HG03097 (cell line): Measurements from ENCODE around the gene ANKRA2.
"Not testable (repeated sequence)": the region's sequence is repeated elsewhere in the genome, so short reads cannot be mapped to it uniquely, and the experiment has no call there.

Experiments used
- ATAC-seq: cut with Tn5 transposase; IDR thresholded peaks from one replicate; pipeline ENCODE4 v1.9.1; 2021; ENCODE audit not compliant: unreplicated experiment, low FRiP score

ANKRA2 gene

GRCh38 chr5:73552642-73553041, 12.8 kb downstream of the ANKRA2 start:
- no peak for ATAC-seq

GRCh38 chr5:73550016-73550415, 15.4 kb downstream of the ANKRA2 start:
- ATAC-seq, result no peak

DNA sequence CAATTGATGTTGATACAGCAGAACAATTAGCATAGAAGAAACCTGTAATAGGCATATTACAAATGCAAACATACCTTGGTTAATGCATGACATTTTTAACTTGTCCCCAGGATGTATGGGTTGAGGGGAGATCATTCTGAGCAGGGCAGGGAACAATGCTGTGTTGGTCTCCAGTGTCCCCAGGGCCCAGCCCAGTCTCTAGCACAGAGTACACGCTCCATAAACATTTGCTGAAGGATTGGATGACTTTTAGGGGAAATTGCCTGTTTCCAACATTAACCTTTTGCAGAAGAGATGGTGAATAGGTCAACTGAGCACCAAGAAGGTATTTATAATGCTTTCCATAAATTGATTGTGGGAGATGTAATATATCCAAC, 20.0 kb downstream of the ANKRA2 start:
- no peak for ATAC-seq

DNA sequence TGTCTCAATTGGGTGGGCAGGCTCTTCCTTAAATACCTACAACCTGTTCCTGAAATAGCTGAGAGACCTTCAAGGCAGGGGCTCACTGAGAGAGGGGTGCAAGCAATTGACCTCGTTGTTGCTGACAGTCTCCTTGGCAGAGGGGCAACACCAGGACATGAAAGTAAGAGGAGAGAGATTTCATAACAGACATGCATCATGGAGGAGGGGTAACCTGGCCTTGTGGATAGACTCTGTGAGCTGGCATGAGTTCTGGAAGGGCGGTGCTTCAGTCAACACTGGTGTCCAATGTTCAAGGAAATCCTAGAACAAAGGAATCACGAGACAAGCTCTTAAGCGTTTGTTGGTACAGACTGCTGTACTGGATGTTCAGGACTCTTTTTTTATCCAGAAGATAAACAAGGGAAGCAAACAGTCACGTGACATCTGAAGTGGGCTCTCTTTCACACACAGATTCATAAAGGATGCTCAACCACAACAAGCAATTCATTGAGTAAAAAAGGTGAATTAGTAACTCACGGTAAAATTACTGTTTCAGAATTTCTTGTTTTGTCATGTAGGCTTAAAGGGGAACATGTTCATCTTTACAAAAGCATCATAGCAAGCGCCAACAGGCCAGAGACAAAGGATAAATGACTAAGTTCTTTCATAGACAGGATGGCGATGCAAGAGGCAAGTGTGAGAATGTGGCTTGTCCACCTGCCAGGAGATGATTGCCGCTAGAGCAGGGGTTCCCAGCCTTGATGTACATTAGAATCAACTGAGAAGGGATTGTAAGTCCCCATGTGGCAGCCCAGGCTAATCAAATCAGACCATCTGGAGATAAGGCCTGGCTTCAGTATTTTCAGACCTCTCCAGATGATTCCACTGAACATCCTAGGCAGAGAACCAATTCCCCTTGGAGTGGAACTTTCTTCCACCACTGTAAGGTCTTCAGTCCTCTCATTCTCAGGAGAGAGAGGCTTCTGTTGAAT, 20.7 kb downstream of the ANKRA2 start:
- no peak for ATAC-seq

- ATAC-seq, result no peak
These were observed 23.4 kb downstream of the ANKRA2 start for GRCh38 chr5:73542020-73542419.

GRCh38 chr5:73540192-73540591, 25.2 kb downstream of the ANKRA2 start:
- no peak for ATAC-seq

- no peak for ATAC-seq
These were observed 25.7 kb downstream of the ANKRA2 start for GRCh38 chr5:73539730-73540129.

DNA sequence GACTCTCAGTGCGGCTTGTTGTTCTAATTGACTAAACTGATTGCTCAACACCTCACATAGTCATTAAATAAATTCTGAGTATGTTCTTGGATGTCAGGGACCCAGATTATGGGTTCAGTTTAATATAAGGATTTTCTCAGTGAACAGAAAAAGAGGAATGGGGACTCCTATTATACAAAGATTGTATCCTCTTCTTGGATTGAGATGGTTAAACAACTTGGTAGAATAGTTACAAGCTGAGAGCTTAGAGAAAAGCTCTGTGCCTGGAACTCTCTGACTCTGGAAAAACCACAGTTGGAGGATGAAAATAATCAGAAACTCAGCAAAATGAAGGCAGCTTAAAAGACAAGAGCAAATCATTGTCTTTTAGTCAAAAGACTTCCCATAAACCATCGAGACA, 30.5 kb downstream of the ANKRA2 start:
- ATAC-seq, result no peak

DNA sequence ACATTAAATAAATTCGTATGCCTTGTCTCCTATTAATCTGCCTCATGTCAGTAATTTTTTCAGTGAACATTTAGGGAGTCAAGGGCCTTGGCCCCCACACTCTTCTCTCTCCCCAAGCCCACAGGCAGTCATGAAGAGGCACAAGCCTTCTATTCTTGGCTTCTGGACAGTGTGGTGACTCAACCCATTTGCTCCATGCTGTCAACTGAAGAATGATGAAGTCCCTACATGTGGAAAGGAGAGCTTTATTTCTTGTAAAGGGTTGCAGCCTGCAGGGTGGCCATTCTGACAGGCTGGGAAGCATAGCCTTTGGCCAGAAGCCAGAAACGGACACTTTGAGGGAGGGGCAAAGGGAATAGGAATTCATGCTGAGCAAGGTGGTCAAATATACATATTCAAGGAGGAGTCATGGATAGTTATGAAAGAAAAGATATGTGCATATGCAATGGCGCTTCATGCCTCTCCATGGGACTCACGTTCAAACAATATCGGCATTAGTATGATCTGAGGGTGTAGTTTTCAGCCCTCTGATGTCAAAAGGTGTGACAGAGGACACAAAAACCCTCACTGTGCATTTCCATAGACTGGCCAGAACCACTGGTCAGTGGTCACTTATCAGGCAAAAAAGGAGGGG, 31.3 kb downstream of the ANKRA2 start:
- ATAC-seq, result no peak

GRCh38 chr5:73532195-73532594, 33.2 kb downstream of the ANKRA2 start:
- no peak for ATAC-seq

DNA sequence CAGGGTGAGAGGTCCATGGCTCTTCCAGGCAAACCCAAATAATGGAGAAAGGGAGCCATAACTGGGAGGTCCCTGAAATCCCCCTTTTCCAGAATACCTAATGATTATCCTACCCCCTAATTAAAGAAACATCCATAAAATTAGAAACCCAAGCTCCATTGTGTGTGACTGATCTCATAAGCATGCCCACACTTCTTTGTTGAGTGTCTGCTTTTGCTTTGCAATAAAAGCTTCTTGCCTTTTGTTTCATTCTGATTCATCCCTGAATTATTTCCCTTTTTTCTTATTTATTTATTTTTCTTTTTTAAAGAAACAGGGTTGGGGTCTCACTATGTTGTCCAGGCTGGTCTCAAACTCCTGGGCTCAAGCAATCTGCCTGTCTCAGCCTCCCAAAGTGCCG, 34.1 kb downstream of the ANKRA2 start:
- no peak for ATAC-seq

DNA sequence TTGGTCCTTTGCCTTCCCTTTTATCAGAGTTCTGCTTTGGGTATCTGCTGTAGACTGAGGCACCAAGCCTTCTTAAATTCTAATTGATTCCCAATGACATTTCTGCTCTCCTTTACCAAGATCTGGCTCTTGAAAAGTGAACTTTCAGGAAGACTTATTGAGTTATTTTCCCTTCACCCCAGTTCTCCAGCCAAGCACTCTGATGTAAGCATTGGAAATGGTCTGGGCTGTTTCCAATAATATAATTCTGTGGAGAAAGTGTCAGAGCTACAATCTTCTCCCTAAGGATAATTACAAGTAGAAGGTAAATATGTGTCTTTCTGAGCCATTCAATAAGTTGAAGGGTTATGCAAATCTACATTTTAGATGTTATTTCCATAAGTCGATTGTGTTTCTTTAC, 36.4 kb downstream of the ANKRA2 start:
- ATAC-seq, result no peak

DNA sequence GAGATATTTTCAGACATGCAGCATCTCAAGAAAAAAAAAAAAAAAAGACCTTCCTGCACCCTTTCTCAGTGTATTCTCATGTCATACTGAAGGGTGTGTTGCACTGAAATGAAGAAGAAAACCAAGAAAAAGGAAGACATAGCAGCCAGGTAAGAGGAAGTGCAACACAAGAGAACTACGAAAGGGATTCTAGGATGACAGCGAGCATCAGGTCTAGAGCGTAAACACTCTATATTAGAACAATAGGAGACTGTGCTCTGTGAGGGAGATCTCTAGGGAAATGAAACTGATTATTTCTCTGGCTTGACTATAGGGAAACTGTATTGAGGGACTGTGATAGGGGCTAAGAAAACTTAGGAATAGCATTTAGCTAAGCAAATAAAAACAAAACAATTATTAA, 37.2 kb downstream of the ANKRA2 start:
- no peak for ATAC-seq

- no peak for ATAC-seq
These were observed 39.7 kb downstream of the ANKRA2 start for GRCh38 chr5:73525606-73526203.

GRCh38 chr5:73523861-73524260, 41.6 kb downstream of the ANKRA2 start:
- no peak for ATAC-seq

DNA sequence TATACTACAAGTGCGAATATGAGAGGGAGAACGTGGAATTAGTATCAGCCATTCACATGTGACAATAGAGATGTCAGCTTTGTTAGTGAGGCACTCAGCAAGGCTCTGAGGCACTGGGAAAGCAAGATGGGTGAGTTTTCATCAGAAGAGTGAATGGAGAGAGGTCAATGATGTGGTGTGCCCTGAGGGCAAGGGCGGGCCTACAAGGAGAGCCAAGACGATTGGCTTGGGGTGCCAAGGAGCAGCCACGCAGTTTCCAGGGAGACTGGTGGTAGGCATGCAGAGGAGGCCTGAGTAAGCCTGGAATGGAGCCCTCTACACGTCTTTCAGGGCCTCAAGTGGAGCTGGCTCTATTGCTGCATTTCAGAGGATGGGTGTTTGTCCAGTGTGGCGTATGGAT, 42.5 kb downstream of the ANKRA2 start:
- ATAC-seq, result no peak

DNA sequence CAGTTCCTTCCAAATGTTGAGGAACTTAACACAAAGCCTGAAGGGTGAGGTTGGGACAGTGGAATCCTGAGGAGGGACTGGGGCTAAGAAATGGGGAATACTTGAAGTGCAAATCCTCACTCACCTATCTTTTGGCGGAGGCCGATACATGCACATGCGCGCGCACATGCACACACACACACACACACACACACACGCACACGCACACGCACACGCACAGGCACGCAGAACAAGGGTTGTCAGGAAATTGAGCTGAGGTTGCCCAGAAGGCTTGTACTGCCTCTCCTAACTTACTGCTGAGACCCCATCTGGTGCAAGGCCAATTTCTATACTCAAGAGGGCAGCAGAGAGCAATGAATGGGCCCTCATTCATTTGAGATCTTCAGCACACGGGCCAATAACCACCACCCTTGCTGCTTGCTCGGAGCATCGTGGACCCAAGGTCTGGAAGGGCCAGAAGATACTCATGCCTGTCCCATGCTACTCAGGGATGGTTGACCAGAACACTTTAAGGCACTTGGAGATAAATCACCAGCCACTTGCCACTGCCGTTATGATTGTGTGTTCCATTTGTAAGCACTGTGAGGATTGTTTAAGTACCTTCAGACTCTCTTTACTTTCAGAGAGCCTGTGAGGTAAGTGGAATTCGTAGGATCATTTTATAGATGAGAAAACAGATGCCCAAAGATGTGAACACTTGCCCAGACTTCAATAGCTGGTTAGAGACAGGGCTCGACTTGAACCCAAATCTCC, 45.7 kb downstream of the ANKRA2 start:
- peak; percentile 92 for ATAC-seq

GRCh38 chr5:73515232-73515631, 50.2 kb downstream of the ANKRA2 start:
- ATAC-seq, result no peak

DNA sequence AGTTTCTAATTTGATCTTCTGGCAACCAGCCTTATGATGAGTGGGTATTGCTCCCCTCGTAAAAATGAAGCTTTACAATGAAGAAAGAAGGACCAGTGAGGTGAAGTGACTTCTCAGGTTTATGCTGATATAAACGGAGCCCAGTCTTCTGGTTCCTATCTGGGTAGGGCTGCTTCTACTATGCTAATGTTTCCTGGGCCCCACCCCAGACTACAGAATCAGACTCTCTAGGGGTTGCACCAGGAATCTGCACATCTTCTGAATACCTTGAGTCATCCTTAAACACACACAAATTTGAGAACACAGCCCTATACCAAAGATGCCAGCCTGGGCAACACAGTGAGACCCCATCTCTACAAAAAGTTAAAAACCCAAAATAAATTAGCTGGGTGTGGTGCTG, 51.0 kb downstream of the ANKRA2 start:
- no peak for ATAC-seq

DNA sequence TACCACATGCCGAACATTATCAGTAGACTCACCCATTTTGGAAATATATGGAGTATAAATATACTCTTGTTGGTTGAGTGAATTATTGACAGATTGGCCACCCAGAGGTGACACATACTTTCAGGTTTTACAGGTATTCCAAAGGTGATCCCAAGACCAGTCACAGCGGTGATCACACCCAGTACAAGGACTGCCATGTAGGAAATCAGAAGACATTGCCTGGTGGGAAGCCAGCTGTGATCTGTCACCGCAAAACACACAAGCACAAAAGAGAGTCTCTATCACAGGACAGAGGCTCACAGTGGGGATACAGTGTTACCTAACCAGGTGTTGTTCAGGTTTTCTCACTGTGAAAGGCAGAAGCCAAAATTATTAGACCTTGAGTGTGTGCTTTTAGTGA, 51.4 kb downstream of the ANKRA2 start:
- no peak for ATAC-seq

GRCh38 chr5:73508521-73508920, 56.9 kb downstream of the ANKRA2 start:
- ATAC-seq, result not testable (repeated sequence)
